K562 (cell line): Measurements from ENCODE around the gene SOX6. TPM values are rescaled to one million over a fixed set of nuclear protein-coding genes. Genes with fewer than 3 reads are reported as not detected.
A peak's percentile ranks its signal among the peaks of the same experiment; 100 is the strongest.

Experiments
- BACH1 ChIP-seq: fragments of 200-800 bp; sonication (Bioruptor generic); IDR thresholded peaks from 2 replicates; pipeline ENCODE4 v1.6.1; 2016; ENCODE audit warnings: missing genetic modification characterization, missing compliant biosample characterization
- ELF2 ChIP-seq: fragments of 250-450 bp; sonication (Bioruptor Pico); IDR thresholded peaks from 2 replicates; pipeline ENCODE4 v1.5.0; 2021; ENCODE audit warnings: mild to moderate bottlenecking
- ETV1 ChIP-seq: fragments of 450-650 bp; conservative IDR thresholded peaks from 2 replicates; pipeline ENCODE4 v1.6.1; 2016; ENCODE audit warnings: missing genetic modification characterization, control low read depth, low read depth, missing compliant biosample characterization
- HDAC1 ChIP-seq, 2 experiments: fragments of 450-650 bp; IDR thresholded peaks; 2 replicates each; pipeline ENCODE4 v1.6.1; 2016 to 2017; ENCODE audit warnings: inconsistent platforms in 1 of 2, mild to moderate bottlenecking in 1 of 2, moderate library complexity in 1 of 2
- KDM4B ChIP-seq, 2 experiments: fragments of 450-650 bp in 1 of 2; sonication (generic) in 1 of 2; IDR thresholded peaks; 2 replicates each; pipeline ENCODE4 v1.6.1; 2016 to 2017; ENCODE audit warnings: borderline replicate concordance in 2 of 2, antibody characterized with exemption in 1 of 2, low read depth in 1 of 2, mild to moderate bottlenecking in 1 of 2
- MEIS2 ChIP-seq: fragments of 450-650 bp; IDR thresholded peaks from 2 replicates; pipeline ENCODE4 v1.6.1; 2014; ENCODE audit warnings: mild to moderate bottlenecking; ENCODE audit not compliant: partially characterized antibody
- NCOR1 ChIP-seq: fragments of 450-650 bp; IDR thresholded peaks from 2 replicates; pipeline ENCODE4 v1.6.1; 2016; ENCODE audit warnings: mild to moderate bottlenecking, moderate library complexity
- SMARCE1 ChIP-seq: fragments of 450-650 bp; IDR thresholded peaks from 2 replicates; pipeline ENCODE4 v1.7.1; 2016; ENCODE audit warnings: mild to moderate bottlenecking
- SPI1 ChIP-seq: IDR thresholded peaks from 2 replicates; pipeline ENCODE4 v1.6.1; 2011; ENCODE audit warnings: low read depth, low read length, control low read depth, borderline replicate concordance
- ZC3H11A ChIP-seq: IDR thresholded peaks from 2 replicates; pipeline ENCODE4 v1.6.1; 2012; ENCODE audit warnings: low read depth, low read length, improper control_type of control experiment
- ZC3H8 ChIP-seq: fragments of 450-650 bp; IDR thresholded peaks from 2 replicates; pipeline ENCODE4 v1.6.1; 2017
- ZNF316 ChIP-seq: fragments of 450-650 bp; IDR thresholded peaks from 2 replicates; pipeline ENCODE4 v1.6.1; 2016
- ZNF696 ChIP-seq: fragments of 250-450 bp; sonication (Bioruptor Pico); conservative IDR thresholded peaks from 2 replicates; pipeline ENCODE4 v1.4.0; 2020; ENCODE audit warnings: mild to moderate bottlenecking, moderate library complexity
- polyA plus RNA-seq, 8 experiments: library from polyadenylated mRNA; depleted of rRNA in 4 of 8; stranded (reverse) in 5 of 8; unstranded in 3 of 8; fragments of >200 nt; fragmentation: Nextera tagmentation in 2 of 8; fragmentation: Illumina TruSeq in 1 of 8; extraction: Ambion mirVana in 2 of 8; extraction: Trizol in 1 of 8; gene quantifications; 2 replicates each; pipeline versions ENCODE4 v1.2.1 to v1.2.3, GENCODE V29; 2011 to 2014; ENCODE audit warnings: inconsistent platforms in 1 of 8, missing spikeins in 1 of 8
- total RNA-seq, 7 experiments: library from RNA; depleted of rRNA in 6 of 7; stranded (reverse); fragments of >200 nt in 6 of 7; fragmentation: Illumina TruSeq in 2 of 7; extraction: Trizol in 2 of 7; gene quantifications; 2 replicates each; pipeline versions ENCODE4 v1.2.1 to v1.2.3, GENCODE V29; 2011 to 2021; ENCODE audit warnings: low replicate concordance in 1 of 7
- TF ChIP-seq, protein P1 (sequence below): fragments of 250-450 bp; sonication (Bioruptor Pico); IDR thresholded peaks from 2 replicates; pipeline ENCODE4 v1.8.0; 2021; ENCODE audit warnings: mild to moderate bottlenecking, moderate library complexity
- TF ChIP-seq, protein P2 (sequence below): conservative IDR thresholded peaks from 2 replicates; pipeline ENCODE4 v1.6.1; 2011; ENCODE audit warnings: low read depth, mild to moderate bottlenecking, low read length; ENCODE audit not compliant: control insufficient read depth
- TF ChIP-seq, protein P3 (sequence below): sonication (generic); formaldehyde crosslinking; IDR thresholded peaks from 2 replicates; pipeline ENCODE4 v1.8.0; 2022; ENCODE audit warnings: mild to moderate bottlenecking, missing genetic modification reagents
- TF ChIP-seq, protein P4 (sequence below): fragments of 250-450 bp; sonication (Bioruptor Pico); IDR thresholded peaks from 2 replicates; pipeline ENCODE4 v1.5.0; 2022; ENCODE audit warnings: mild to moderate bottlenecking
- TF ChIP-seq, protein P5 (sequence below): fragments of 450-650 bp; formaldehyde crosslinking; IDR thresholded peaks from 2 replicates; pipeline ENCODE4 v1.4.0; 2022; ENCODE audit warnings: missing genetic modification characterization
- TF ChIP-seq, protein P6 (sequence below): IDR thresholded peaks from 2 replicates; pipeline ENCODE4 v1.6.1; 2014; ENCODE audit warnings: antibody characterized with exemption

Gene SOX6
- total and polyA plus RNA-seq, 9 of the 15 experiments (the other 6 are each of a cell fraction or from before 2014, with no cell fraction given), result 0.89 to 8.7 (median 5.7) TPM

DNA sequence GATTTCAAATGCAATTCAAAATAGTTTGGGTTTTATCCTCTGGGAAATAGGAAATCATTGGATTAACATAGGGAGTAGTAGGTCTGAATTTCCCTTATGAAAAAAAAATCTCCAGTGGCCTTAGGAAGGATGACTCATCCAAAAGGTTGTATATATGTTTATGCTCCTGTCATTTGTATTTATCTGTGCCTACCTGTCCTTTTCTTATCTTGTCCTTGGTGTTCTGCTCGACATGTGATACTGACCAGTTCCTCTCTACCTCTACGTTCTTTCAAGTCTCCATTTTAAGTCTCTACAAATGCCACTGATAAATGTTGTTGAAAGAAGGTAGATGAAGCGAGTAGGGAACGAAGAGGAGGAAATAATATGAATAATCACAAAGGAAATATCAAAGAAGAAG, 3.0 kb upstream of the SOX6 start (continued):
- TF ChIP-seq SPI1, result peak; percentile 87
- 0 out of 2 replicates have a peak, but pooled peaks have one; percentile 10 for TF ChIP-seq ETV1 (tag)
- TF ChIP-seq, protein P1, sequence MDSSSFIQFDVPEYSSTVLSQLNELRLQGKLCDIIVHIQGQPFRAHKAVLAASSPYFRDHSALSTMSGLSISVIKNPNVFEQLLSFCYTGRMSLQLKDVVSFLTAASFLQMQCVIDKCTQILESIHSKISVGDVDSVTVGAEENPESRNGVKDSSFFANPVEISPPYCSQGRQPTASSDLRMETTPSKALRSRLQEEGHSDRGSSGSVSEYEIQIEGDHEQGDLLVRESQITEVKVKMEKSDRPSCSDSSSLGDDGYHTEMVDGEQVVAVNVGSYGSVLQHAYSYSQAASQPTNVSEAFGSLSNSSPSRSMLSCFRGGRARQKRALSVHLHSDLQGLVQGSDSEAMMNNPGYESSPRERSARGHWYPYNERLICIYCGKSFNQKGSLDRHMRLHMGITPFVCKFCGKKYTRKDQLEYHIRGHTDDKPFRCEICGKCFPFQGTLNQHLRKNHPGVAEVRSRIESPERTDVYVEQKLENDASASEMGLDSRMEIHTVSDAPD (CRISPR knock-in tag), result no peak
- TF ChIP-seq, protein P2, sequence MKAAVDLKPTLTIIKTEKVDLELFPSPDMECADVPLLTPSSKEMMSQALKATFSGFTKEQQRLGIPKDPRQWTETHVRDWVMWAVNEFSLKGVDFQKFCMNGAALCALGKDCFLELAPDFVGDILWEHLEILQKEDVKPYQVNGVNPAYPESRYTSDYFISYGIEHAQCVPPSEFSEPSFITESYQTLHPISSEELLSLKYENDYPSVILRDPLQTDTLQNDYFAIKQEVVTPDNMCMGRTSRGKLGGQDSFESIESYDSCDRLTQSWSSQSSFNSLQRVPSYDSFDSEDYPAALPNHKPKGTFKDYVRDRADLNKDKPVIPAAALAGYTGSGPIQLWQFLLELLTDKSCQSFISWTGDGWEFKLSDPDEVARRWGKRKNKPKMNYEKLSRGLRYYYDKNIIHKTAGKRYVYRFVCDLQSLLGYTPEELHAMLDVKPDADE, result no peak
- no peak for TF ChIP-seq ZC3H8
- peak; percentile 96 for TF ChIP-seq SMARCE1
- TF ChIP-seq ZNF696, result no peak
- TF ChIP-seq ZC3H11A, result no peak
- peak in 1 of 2 experiments; percentile 59; a peak in 1 of 4 replicates for TF ChIP-seq HDAC1 (IDR thresholded peaks at IDR 0.05)
- TF ChIP-seq, protein P3, sequence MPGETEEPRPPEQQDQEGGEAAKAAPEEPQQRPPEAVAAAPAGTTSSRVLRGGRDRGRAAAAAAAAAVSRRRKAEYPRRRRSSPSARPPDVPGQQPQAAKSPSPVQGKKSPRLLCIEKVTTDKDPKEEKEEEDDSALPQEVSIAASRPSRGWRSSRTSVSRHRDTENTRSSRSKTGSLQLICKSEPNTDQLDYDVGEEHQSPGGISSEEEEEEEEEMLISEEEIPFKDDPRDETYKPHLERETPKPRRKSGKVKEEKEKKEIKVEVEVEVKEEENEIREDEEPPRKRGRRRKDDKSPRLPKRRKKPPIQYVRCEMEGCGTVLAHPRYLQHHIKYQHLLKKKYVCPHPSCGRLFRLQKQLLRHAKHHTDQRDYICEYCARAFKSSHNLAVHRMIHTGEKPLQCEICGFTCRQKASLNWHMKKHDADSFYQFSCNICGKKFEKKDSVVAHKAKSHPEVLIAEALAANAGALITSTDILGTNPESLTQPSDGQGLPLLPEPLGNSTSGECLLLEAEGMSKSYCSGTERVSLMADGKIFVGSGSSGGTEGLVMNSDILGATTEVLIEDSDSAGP (CRISPR knock-in tag), result no peak
- TF ChIP-seq ELF2 (CRISPR knock-in tag), result no peak
- no peak for TF ChIP-seq KDM4B (IDR thresholded peaks at IDR 0.05; ENCODE audit: borderline replicate concordance in 2 of 2, low read depth in 1 of 2)
- TF ChIP-seq, protein P4, sequence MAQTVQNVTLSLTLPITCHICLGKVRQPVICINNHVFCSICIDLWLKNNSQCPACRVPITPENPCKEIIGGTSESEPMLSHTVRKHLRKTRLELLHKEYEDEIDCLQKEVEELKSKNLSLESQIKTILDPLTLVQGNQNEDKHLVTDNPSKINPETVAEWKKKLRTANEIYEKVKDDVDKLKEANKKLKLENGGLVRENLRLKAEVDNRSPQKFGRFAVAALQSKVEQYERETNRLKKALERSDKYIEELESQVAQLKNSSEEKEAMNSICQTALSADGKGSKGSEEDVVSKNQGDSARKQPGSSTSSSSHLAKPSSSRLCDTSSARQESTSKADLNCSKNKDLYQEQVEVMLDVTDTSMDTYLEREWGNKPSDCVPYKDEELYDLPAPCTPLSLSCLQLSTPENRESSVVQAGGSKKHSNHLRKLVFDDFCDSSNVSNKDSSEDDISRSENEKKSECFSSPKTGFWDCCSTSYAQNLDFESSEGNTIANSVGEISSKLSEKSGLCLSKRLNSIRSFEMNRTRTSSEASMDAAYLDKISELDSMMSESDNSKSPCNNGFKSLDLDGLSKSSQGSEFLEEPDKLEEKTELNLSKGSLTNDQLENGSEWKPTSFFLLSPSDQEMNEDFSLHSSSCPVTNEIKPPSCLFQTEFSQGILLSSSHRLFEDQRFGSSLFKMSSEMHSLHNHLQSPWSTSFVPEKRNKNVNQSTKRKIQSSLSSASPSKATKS (CRISPR knock-in tag), result no peak
- no peak for TF ChIP-seq BACH1
- TF ChIP-seq MEIS2, result peak; percentile 83
- TF ChIP-seq, protein P5, sequence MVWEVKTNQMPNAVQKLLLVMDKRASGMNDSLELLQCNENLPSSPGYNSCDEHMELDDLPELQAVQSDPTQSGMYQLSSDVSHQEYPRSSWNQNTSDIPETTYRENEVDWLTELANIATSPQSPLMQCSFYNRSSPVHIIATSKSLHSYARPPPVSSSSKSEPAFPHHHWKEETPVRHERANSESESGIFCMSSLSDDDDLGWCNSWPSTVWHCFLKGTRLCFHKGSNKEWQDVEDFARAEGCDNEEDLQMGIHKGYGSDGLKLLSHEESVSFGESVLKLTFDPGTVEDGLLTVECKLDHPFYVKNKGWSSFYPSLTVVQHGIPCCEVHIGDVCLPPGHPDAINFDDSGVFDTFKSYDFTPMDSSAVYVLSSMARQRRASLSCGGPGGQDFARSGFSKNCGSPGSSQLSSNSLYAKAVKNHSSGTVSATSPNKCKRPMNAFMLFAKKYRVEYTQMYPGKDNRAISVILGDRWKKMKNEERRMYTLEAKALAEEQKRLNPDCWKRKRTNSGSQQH, result no peak
- TF ChIP-seq, protein P6, sequence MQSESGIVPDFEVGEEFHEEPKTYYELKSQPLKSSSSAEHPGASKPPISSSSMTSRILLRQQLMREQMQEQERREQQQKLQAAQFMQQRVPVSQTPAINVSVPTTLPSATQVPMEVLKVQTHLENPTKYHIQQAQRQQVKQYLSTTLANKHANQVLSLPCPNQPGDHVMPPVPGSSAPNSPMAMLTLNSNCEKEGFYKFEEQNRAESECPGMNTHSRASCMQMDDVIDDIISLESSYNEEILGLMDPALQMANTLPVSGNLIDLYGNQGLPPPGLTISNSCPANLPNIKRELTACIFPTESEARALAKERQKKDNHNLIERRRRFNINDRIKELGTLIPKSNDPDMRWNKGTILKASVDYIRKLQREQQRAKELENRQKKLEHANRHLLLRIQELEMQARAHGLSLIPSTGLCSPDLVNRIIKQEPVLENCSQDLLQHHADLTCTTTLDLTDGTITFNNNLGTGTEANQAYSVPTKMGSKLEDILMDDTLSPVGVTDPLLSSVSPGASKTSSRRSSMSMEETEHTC, result 0 out of 2 replicates have a peak, but pooled peaks have one; percentile 38
- TF ChIP-seq NCOR1, result peak; percentile 84
- peak; percentile 75 for TF ChIP-seq ZNF316
